ENCODE data around the gene TCTN1. TPM values are rescaled to one million over a fixed set of nuclear protein-coding genes. Genes with fewer than 3 reads are reported as not detected.
A peak's percentile ranks its signal among the peaks of the same experiment; 100 is the strongest.

Gene TCTN1
- total and polyA plus RNA-seq, 2 of the 13 experiments (the other 11 are each of a cell fraction or from before 2014, with no cell fraction given), result 13.6 to 16.0 TPM

GRCh38 chr12:110698171-110698902, 84.4 kb downstream of the TCTN1 start (continued):
- TF ChIP-seq BORCS8-MEF2B (CRISPR knock-in tag; IDR thresholded peaks at IDR 0.05) (no peak), ZNF354B (CRISPR knock-in tag; IDR thresholded peaks at IDR 0.05) (no peak), ARNT (IDR thresholded peaks at IDR 0.05) (no peak), FOXK2 (IDR thresholded peaks at IDR 0.05) (no peak), ZBTB7B (CRISPR knock-in tag; IDR thresholded peaks at IDR 0.05) (no peak), TMF1 (CRISPR knock-in tag; IDR thresholded peaks at IDR 0.05; ENCODE audit: low read depth) (no peak), KDM6A (CRISPR knock-in tag; IDR thresholded peaks at IDR 0.05; ENCODE audit: low read depth) (no peak), ZMYM3 (CRISPR knock-in tag; IDR thresholded peaks at IDR 0.05) (peak; percentile 78), SOX5 (CRISPR knock-in tag; IDR thresholded peaks at IDR 0.05; ENCODE audit: borderline replicate concordance) (0 out of 2 replicates have a peak, but pooled peaks have one; percentile 27), SMAD9 (CRISPR knock-in tag; IDR thresholded peaks at IDR 0.05) (no peak), POLR2A (IDR thresholded peaks at IDR 0.05; ENCODE audit: insufficient read depth in 1 of 2, low read depth in 2 of 2, low read length in 2 of 2) (0 out of 4 replicates have a peak, but pooled peaks of 1 of the 2 experiments have one; percentile 22), ZNF691 (CRISPR knock-in tag; IDR thresholded peaks at IDR 0.05; ENCODE audit: borderline replicate concordance, low read depth) (no peak; the same call in 1 of the 2 replicates), DRAP1 (CRISPR knock-in tag; IDR thresholded peaks at IDR 0.05) (0 out of 2 replicates have a peak, but pooled peaks have one; percentile 25), HNRNPUL1 (IDR thresholded peaks at IDR 0.05; ENCODE audit: low read depth, low read length) (no peak), ELF4 (CRISPR knock-in tag; IDR thresholded peaks at IDR 0.05; ENCODE audit: borderline replicate concordance) (no peak), NR2F2 (IDR thresholded peaks at IDR 0.05; ENCODE audit: borderline replicate concordance, low read depth) (no peak), ZNF280D (CRISPR knock-in tag; IDR thresholded peaks at IDR 0.05) (no peak), FOSL2 (CRISPR knock-in tag; IDR thresholded peaks at IDR 0.05) (peak; percentile 67), IKZF1 (IDR thresholded peaks at IDR 0.05) (no peak), HMGA1 (CRISPR knock-in tag; conservative IDR thresholded peaks at IDR 0.05) (no peak), MEIS2 (CRISPR knock-in tag; IDR thresholded peaks at IDR 0.05) (no peak), GZF1 (CRISPR knock-in tag; IDR thresholded peaks at IDR 0.05) (no peak), HNRNPL (IDR thresholded peaks at IDR 0.05; ENCODE audit: low read depth, low read length) (no peak), ESRRA (CRISPR knock-in tag; IDR thresholded peaks at IDR 0.05; ENCODE audit: low read depth) (no peak), EHMT2 (IDR thresholded peaks at IDR 0.05; ENCODE audit: borderline replicate concordance, low read depth, low read length) (no peak), PTBP1 (IDR thresholded peaks at IDR 0.05; ENCODE audit: low read depth, low read length, poor library complexity, severe bottlenecking) (no peak), ZNF740 (CRISPR knock-in tag; IDR thresholded peaks at IDR 0.05) (no peak), SNAPC2 (CRISPR knock-in tag; IDR thresholded peaks at IDR 0.05) (no peak), KLF16 (CRISPR knock-in tag; IDR thresholded peaks at IDR 0.05) (no peak), ZNF782 (CRISPR knock-in tag; IDR thresholded peaks at IDR 0.05; ENCODE audit: borderline replicate concordance) (no peak)
